DND-41 (cell line): ENCODE results near the gene CDH16.

Experiments used
- EZH2 ChIP-seq: IDR thresholded peaks from 3 replicates; pipeline ENCODE4 v1.6.1; 2012; ENCODE audit warnings: borderline replicate concordance, low read depth, mild to moderate bottlenecking, moderate library complexity, low read length, inconsistent platforms; ENCODE audit not compliant: severe bottlenecking
- TF ChIP-seq, protein P1 (sequence below): IDR thresholded peaks from 2 replicates; pipeline ENCODE4 v1.5.1; 2012; ENCODE audit warnings: borderline replicate concordance, low read length, moderate library complexity, mild to moderate bottlenecking; ENCODE audit not compliant: poor library complexity, severe bottlenecking; ENCODE audit errors: extremely low read depth

DNA sequence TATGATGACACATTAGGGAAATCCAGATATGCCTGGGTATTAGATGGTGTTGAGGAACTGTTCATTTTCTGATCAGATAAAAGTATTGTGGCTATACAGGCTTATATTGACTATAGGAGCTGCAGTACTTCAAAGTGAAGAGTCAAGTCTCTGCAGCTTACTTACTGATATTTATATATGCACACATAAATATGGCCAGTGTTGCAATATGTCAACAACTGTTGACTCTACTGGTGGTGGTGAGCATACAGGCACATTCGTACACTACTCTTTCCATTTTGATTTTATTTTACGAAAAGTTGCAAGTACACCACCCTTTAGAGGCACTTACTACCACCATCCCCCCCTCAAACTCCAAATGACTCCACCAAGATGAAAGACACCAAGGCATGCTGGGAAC lies 13.0 kb upstream of the CDH16 start:
- TF ChIP-seq, protein P1, sequence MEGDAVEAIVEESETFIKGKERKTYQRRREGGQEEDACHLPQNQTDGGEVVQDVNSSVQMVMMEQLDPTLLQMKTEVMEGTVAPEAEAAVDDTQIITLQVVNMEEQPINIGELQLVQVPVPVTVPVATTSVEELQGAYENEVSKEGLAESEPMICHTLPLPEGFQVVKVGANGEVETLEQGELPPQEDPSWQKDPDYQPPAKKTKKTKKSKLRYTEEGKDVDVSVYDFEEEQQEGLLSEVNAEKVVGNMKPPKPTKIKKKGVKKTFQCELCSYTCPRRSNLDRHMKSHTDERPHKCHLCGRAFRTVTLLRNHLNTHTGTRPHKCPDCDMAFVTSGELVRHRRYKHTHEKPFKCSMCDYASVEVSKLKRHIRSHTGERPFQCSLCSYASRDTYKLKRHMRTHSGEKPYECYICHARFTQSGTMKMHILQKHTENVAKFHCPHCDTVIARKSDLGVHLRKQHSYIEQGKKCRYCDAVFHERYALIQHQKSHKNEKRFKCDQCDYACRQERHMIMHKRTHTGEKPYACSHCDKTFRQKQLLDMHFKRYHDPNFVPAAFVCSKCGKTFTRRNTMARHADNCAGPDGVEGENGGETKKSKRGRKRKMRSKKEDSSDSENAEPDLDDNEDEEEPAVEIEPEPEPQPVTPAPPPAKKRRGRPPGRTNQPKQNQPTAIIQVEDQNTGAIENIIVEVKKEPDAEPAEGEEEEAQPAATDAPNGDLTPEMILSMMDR = no peak
- no peak for TF ChIP-seq EZH2
